ENCODE results near the gene PEPD.

The PEPD gene

DNA sequence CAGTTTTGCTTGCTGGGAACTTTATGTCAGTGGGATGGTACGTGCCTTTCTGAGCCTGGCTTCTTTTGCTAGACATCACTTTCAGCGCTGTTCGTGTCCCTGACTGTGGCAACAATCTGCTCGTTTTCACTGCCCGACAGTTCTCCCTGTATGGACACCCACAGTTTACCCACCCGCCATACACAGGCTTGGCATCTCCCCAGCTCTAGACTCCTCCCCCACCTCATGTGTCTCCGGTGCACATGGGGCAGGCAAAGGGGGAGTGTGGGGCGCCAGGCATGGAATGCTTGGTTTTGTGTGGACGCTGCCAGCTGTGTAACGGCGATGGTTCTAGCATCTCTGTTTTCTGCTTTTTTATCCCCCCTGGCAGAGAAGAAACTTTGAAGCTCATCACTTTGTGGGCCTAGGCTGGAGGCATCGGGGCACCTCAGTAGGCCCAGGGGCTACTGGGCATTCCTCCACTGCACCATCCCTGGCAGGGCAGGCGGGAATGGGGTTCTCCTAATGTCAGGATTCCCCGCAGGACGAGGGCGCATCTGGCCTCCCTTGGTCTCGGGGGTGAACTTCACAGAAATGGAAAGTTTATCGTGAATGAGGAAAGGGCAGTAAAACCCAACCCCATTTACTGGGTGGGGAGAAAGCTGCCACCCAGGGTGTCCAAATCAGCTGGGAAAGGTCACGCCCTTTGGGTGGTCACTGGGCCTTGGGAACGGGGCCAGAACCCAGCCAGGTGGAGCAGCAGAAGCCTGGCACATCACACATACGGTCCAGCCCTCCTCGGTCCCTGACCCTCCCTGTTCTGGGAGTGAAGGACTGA, 87.3 kb downstream of the PEPD start:
- no peak overlapping the region for H3K4me3 ChIP-seq (replicated peaks; ENCODE audit: low read depth, low read length)
- TF ChIP-seq, protein P1, sequence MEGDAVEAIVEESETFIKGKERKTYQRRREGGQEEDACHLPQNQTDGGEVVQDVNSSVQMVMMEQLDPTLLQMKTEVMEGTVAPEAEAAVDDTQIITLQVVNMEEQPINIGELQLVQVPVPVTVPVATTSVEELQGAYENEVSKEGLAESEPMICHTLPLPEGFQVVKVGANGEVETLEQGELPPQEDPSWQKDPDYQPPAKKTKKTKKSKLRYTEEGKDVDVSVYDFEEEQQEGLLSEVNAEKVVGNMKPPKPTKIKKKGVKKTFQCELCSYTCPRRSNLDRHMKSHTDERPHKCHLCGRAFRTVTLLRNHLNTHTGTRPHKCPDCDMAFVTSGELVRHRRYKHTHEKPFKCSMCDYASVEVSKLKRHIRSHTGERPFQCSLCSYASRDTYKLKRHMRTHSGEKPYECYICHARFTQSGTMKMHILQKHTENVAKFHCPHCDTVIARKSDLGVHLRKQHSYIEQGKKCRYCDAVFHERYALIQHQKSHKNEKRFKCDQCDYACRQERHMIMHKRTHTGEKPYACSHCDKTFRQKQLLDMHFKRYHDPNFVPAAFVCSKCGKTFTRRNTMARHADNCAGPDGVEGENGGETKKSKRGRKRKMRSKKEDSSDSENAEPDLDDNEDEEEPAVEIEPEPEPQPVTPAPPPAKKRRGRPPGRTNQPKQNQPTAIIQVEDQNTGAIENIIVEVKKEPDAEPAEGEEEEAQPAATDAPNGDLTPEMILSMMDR (IDR thresholded peaks at IDR 0.05; ENCODE audit: low read depth, low read length, missing control alignments): no peak
- DNase-seq (ENCODE audit: extremely low read depth, low read depth): no peak

DNA sequence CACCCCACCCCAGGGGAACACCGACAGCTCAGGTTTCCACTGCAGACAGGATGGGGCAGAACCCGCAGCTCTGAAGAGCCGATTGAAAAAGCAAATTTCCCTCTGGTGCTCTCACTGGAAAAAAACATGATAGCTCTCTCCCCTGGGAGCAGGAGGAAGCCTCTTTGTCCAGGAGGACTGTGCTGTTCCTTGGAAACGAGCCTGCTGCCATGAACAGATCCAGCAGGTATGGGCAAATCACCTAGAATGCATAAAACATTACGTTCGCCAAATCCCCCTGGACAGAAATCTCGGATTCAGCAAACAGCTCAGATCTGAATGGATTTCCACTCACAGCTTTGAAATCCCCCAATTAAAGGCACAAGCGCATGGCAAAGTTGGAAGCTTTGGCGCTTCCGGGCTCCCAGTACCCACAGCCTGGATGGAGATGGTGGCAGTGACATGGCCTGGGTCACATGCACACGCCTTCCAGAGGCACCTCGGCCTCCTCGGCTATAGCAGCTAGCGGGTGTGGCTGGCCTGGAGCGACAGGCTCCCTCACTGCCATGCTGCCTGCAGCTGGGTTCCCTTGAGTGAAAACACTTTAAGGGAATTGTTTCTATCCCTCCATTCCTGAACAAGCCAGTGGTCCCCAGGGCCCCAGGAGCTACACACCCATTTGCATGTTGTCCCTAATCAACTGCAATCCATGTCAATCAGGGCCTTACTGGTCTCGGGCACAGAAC, 89.0 kb downstream of the PEPD start:
- no peak overlapping the region for H3K4me3 ChIP-seq (replicated peaks; ENCODE audit: low read depth, low read length)
- no peak for DNase-seq (ENCODE audit: extremely low read depth, low read depth)
- TF ChIP-seq, protein P1 (IDR thresholded peaks at IDR 0.05; ENCODE audit: low read depth, low read length, missing control alignments): no peak

DNA sequence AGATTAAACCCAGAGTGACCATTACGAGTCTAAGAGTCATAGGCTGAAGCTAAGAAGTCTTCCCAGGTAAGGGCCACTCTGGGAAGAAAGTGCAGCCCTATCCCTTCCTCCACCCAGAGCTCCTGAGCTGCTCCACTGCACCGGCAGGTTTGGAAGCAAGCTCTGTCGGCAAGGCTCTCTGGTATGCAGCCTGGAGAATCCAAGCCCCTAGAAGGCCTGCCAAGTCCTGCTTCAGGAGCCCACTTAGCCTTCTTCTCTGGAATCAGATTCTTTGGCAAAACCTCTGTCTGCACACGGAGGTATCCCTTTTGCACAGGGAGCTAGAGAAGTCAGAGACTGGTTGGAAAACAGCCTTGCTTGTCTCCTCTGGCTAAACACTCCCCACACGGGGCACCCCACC, 89.6 kb downstream of the PEPD start:
- TF ChIP-seq, protein P1 (IDR thresholded peaks at IDR 0.05; ENCODE audit: low read depth, low read length, missing control alignments): no peak
- H3K4me3 ChIP-seq (replicated peaks; ENCODE audit: low read depth, low read length): no peak overlapping the region
- no peak for DNase-seq (ENCODE audit: extremely low read depth, low read depth)

DNA sequence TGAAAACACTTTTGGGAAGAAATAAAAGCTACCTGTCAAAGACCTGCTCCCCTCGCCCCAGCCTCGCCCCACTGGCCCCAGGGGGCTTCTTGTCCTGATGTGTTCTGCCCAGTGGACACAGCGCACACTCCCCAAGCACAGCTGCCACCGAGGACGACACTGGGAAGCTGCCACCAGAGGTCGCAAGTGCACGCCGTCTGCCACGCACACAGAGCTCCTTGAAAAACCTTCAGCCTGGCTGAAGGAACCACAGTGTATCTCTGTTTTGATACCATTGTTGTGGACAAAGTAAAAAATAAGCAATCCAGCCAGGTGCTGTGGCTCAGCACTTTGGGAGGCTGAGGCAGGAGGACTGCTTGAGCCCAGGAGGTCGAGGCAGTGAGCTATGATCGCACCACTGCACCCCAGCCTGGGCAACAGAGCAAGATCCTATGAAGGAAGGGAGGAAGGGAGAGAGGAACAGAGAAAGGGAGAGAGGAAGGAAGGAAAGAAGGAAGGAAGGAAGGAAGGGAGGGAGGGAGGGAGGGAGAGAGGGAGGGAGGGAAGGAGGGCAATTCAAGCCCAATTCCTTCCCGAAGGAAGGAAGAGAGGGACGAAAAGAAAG, 90.8 kb downstream of the PEPD start:
- TF ChIP-seq, protein P1 (IDR thresholded peaks at IDR 0.05; ENCODE audit: low read depth, low read length, missing control alignments): peak; percentile 85
- no peak overlapping the region for H3K4me3 ChIP-seq (replicated peaks; ENCODE audit: low read depth, low read length)
- peak; percentile 36 for DNase-seq (ENCODE audit: extremely low read depth, low read depth)

DNA sequence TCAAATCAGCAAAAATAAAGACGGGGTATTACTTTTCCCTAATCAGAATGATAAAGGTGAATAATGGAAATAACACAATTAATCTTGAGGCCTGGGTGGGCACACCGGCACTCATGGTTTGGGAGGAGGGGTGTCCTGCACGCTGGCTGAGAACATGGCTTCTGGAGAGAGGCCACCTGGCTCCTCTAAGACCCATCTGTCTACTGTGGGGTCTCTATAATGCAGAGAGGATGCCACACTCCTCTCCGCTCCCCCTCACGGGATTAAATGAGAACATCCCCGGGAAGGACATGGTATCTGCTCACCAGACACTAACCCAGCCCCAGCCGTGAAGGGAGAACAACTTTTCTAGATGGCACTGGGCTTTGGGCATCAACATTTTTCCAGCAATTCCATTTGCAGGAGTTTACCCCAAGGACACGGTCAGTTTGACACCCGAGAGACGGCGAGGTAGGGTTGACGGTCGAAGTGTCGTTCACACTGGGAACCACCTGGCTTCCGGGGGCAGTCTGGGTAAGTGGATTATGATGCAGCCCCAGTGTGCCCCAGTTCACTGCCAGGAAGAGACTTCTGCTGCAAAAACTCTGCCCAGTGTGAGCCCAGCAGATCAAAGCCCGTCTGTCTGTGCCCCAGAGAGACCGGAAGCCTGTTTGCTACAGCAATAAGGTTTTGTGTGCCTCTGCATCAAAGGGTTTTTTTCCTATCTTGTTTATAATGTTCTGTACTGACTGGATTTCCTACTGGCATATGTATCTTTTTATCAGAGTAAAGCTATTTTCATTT, 91.5 kb downstream of the PEPD start:
- TF ChIP-seq, protein P1 (IDR thresholded peaks at IDR 0.05; ENCODE audit: low read depth, low read length, missing control alignments): no peak
- no peak for DNase-seq (ENCODE audit: extremely low read depth, low read depth)
- no peak overlapping the region for H3K4me3 ChIP-seq (replicated peaks; ENCODE audit: low read depth, low read length)

DNA sequence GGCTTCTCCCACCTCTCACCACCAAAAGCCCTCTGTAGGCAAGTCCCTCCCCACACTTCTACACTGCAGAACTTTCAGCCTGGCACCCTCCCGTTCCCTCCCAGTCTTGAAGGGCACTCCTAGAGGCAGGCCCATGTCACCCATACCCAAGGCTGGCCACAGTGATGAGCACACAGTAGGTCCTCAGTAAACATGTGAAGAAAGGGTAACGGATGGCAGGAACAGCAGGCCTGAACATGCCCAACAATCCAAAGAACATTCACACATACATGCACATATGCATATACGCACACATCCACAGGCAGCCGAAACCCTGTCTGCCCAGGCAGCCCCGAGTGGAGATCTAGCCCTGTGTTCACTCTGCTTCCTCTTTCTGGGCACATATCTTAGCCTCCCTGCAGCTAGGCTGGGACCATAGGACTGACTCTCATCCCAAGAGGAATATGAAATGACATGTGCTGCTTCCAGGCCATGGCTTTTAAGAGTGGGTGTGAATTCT, 92.9 kb downstream of the PEPD start:
- TF ChIP-seq, protein P1 (IDR thresholded peaks at IDR 0.05; ENCODE audit: low read depth, low read length, missing control alignments): no peak
- DNase-seq (ENCODE audit: extremely low read depth, low read depth): no peak
- no peak overlapping the region for H3K4me3 ChIP-seq (replicated peaks; ENCODE audit: low read depth, low read length)
